T-helper 1 cell treated with Interleukin-12 subunit alpha and Interleukin-12 subunit beta and Interleukin-4 antibody, amounts not matched to agents 30 μg/mL and 1 μg/mL, for 36 hours (primary cell): Measurements from ENCODE around the gene COX7A2.

Experiments used
- H3K27ac Mint-ChIP-seq: one replicate; pipeline ENCODE4 v1.8.0; 2021; ENCODE audit warnings: mild to moderate bottlenecking, mixed read lengths
- H3K27me3 Mint-ChIP-seq: one replicate; pipeline ENCODE4 v1.8.0; 2021; ENCODE audit warnings: low read depth, mixed read lengths
- H3K36me3 Mint-ChIP-seq: one replicate; pipeline ENCODE4 v1.8.0; 2021; ENCODE audit warnings: low read depth, mixed read lengths
- H3K4me1 Mint-ChIP-seq: one replicate; pipeline ENCODE4 v1.8.0; 2021; ENCODE audit warnings: low read depth, mixed read lengths
- H3K4me3 Mint-ChIP-seq: one replicate; pipeline ENCODE4 v1.8.0; 2021; ENCODE audit warnings: mild to moderate bottlenecking, moderate library complexity, mixed read lengths
- H3K9me3 Mint-ChIP-seq: one replicate; pipeline ENCODE4 v1.8.0; 2021; ENCODE audit warnings: mixed read lengths

Gene COX7A2

GRCh38 chr6:75243333-75244062 lies at the start of gene COX7A2:
COX7A2 (minus strand) TSS chr6:75243801; CDS start chr6:75243734, 67 bp downstream.
- H3K9me3 Mint-ChIP-seq, result no peaks in the 10 kb centered on the region
- H3K27ac Mint-ChIP-seq, result peak within 1 kb of the TSS; percentile 99
- peaks cover 17% of the 10 kb centered on the region for H3K27me3 Mint-ChIP-seq
- H3K36me3 Mint-ChIP-seq, result peaks cover 32% of the 10 kb centered on the region
- peaks cover 21% of the 10 kb centered on the region for H3K4me1 Mint-ChIP-seq
- H3K4me3 Mint-ChIP-seq, result peak within 1 kb of the TSS; percentile 94

- Mint-ChIP-seq H3K4me3 (no peak overlapping the region), H3K4me1 (peaks cover 7% of the 10 kb centered on the region), H3K27ac (no peak overlapping the region), H3K36me3 (peaks cover 3% of the 10 kb centered on the region), H3K27me3 (no peaks in the 10 kb centered on the region), H3K9me3 (no peaks in the 10 kb centered on the region)
These were observed 49.0 kb upstream of the COX7A2 start for GRCh38 chr6:75292555-75292954.

GRCh38 chr6:75291744-75292143 lies 48.1 kb upstream of the COX7A2 start:
- Mint-ChIP-seq H3K36me3 (peaks cover 3% of the 10 kb centered on the region), H3K4me3 (no peak overlapping the region), H3K4me1 (peaks cover 15% of the 10 kb centered on the region), H3K27me3 (no peaks in the 10 kb centered on the region), H3K9me3 (no peaks in the 10 kb centered on the region), H3K27ac (no peak overlapping the region)

- Mint-ChIP-seq H3K4me3 (no peak overlapping the region), H3K27me3 (no peaks in the 10 kb centered on the region), H3K9me3 (no peaks in the 10 kb centered on the region), H3K36me3 (peaks cover 3% of the 10 kb centered on the region), H3K4me1 (peaks cover 19% of the 10 kb centered on the region), H3K27ac (no peak overlapping the region)
These were observed 47.7 kb upstream of the COX7A2 start for GRCh38 chr6:75291331-75291730.

GRCh38 chr6:75290136-75290945 lies 46.7 kb upstream of the COX7A2 start:
- no peak overlapping the region for H3K27ac Mint-ChIP-seq
- peaks cover 3% of the 10 kb centered on the region for H3K36me3 Mint-ChIP-seq
- H3K4me1 Mint-ChIP-seq, result peaks cover 20% of the 10 kb centered on the region
- no peak overlapping the region for H3K4me3 Mint-ChIP-seq
- H3K9me3 Mint-ChIP-seq, result no peaks in the 10 kb centered on the region
- no peaks in the 10 kb centered on the region for H3K27me3 Mint-ChIP-seq

- H3K27ac Mint-ChIP-seq, result no peak overlapping the region
- no peaks in the 10 kb centered on the region for H3K9me3 Mint-ChIP-seq
- H3K4me1 Mint-ChIP-seq, result peaks cover 20% of the 10 kb centered on the region
- no peak overlapping the region for H3K4me3 Mint-ChIP-seq
- H3K27me3 Mint-ChIP-seq, result no peaks in the 10 kb centered on the region
- peaks cover 3% of the 10 kb centered on the region for H3K36me3 Mint-ChIP-seq
These were observed 44.4 kb upstream of the COX7A2 start for GRCh38 chr6:75288023-75288422.

- Mint-ChIP-seq H3K4me1 (peaks cover 24% of the 10 kb centered on the region), H3K4me3 (no peak overlapping the region), H3K36me3 (peaks cover 3% of the 10 kb centered on the region), H3K27ac (no peak overlapping the region), H3K27me3 (no peaks in the 10 kb centered on the region), H3K9me3 (no peaks in the 10 kb centered on the region)
These were observed 43.8 kb upstream of the COX7A2 start for GRCh38 chr6:75287424-75287823.

- Mint-ChIP-seq H3K4me3 (peak overlapping the region; percentile 74), H3K27me3 (no peaks in the 10 kb centered on the region), H3K4me1 (peaks cover 26% of the 10 kb centered on the region), H3K9me3 (no peaks in the 10 kb centered on the region), H3K27ac (no peak overlapping the region), H3K36me3 (peaks cover 3% of the 10 kb centered on the region)
These were observed 43.4 kb upstream of the COX7A2 start for GRCh38 chr6:75286955-75287354.

- H3K4me3 Mint-ChIP-seq, result no peak overlapping the region
- H3K27ac Mint-ChIP-seq, result no peak overlapping the region
- peaks cover 26% of the 10 kb centered on the region for H3K4me1 Mint-ChIP-seq
- H3K36me3 Mint-ChIP-seq, result peaks cover 3% of the 10 kb centered on the region
- no peaks in the 10 kb centered on the region for H3K27me3 Mint-ChIP-seq
- no peaks in the 10 kb centered on the region for H3K9me3 Mint-ChIP-seq
These were observed 41.7 kb upstream of the COX7A2 start for GRCh38 chr6:75285283-75285639.

- peaks cover 31% of the 10 kb centered on the region for H3K4me1 Mint-ChIP-seq
- H3K27ac Mint-ChIP-seq, result no peak within 1 kb of the TSS
- no peak within 1 kb of the TSS for H3K4me3 Mint-ChIP-seq
- H3K36me3 Mint-ChIP-seq, result peaks cover 5% of the 10 kb centered on the region
- no peaks in the 10 kb centered on the region for H3K27me3 Mint-ChIP-seq
- no peaks in the 10 kb centered on the region for H3K9me3 Mint-ChIP-seq
These were observed 41.2 kb upstream of the COX7A2 start, which contains the start of gene TMEM30A for GRCh38 chr6:75284632-75285282. TMEM30A (minus strand) TSS chr6:75284792; CDS start chr6:75284638, 154 bp downstream.

GRCh38 chr6:75283907-75284631 lies 40.5 kb upstream of the COX7A2 start:
- Mint-ChIP-seq H3K36me3 (peaks cover 5% of the 10 kb centered on the region), H3K9me3 (no peaks in the 10 kb centered on the region), H3K27me3 (no peaks in the 10 kb centered on the region), H3K4me3 (no peak overlapping the region), H3K4me1 (peaks cover 35% of the 10 kb centered on the region), H3K27ac (no peak overlapping the region)

- peaks cover 9% of the 10 kb centered on the region for H3K36me3 Mint-ChIP-seq
- H3K27me3 Mint-ChIP-seq, result no peaks in the 10 kb centered on the region
- H3K9me3 Mint-ChIP-seq, result no peaks in the 10 kb centered on the region
- peaks cover 39% of the 10 kb centered on the region for H3K4me1 Mint-ChIP-seq
- peak overlapping the region; percentile 75 for H3K4me3 Mint-ChIP-seq
- H3K27ac Mint-ChIP-seq, result peak overlapping the region; percentile 43
These were observed 39.1 kb upstream of the COX7A2 start for GRCh38 chr6:75282706-75283105.

GRCh38 chr6:75281653-75282052 lies 38.1 kb upstream of the COX7A2 start:
- peak overlapping the region; percentile 71 for H3K4me3 Mint-ChIP-seq
- peaks cover 34% of the 10 kb centered on the region for H3K4me1 Mint-ChIP-seq
- H3K9me3 Mint-ChIP-seq, result no peaks in the 10 kb centered on the region
- H3K27ac Mint-ChIP-seq, result peak overlapping the region; percentile 23
- H3K36me3 Mint-ChIP-seq, result peaks cover 13% of the 10 kb centered on the region
- H3K27me3 Mint-ChIP-seq, result no peaks in the 10 kb centered on the region
